GM21367 (cell line): ENCODE data around the gene RHOG.
"Not testable (repeated sequence)": the region's sequence is repeated elsewhere in the genome, so short reads cannot be mapped to it uniquely, and the experiment has no call there.

Experiments
- ATAC-seq: cut with Tn5 transposase; IDR thresholded peaks from one replicate; pipeline ENCODE4 v1.9.1; 2021; ENCODE audit not compliant: unreplicated experiment

Gene RHOG

GRCh38 chr11:3840870-3841425 lies at the start of gene RHOG:
RHOG (minus strand) TSS chr11:3840959; CDS start chr11:3828138, 12,821 bp downstream.
- peak; percentile 23 for ATAC-seq

- ATAC-seq: no peak
These were observed 49.3 kb upstream of the RHOG start for GRCh38 chr11:3890014-3890413.

- no peak for ATAC-seq
These were observed 48.1 kb upstream of the RHOG start for GRCh38 chr11:3888876-3889275.

GRCh38 chr11:3886985-3887384 lies 46.2 kb upstream of the RHOG start:
- ATAC-seq: no peak

- ATAC-seq: no peak
These were observed 45.1 kb upstream of the RHOG start for GRCh38 chr11:3885855-3886254.

- ATAC-seq: no peak
These were observed 41.9 kb upstream of the RHOG start for GRCh38 chr11:3882655-3883054.

- ATAC-seq: no peak
These were observed 40.0 kb upstream of the RHOG start for GRCh38 chr11:3880724-3881123.

- ATAC-seq: no peak
These were observed 39.3 kb upstream of the RHOG start for GRCh38 chr11:3879967-3880542.

GRCh38 chr11:3879216-3879966 lies 38.6 kb upstream of the RHOG start:
- no peak for ATAC-seq

GRCh38 chr11:3878258-3878584 lies 37.5 kb upstream of the RHOG start:
- no peak for ATAC-seq

- no peak for ATAC-seq
These were observed 36.9 kb upstream of the RHOG start for GRCh38 chr11:3877364-3878257.

GRCh38 chr11:3876613-3877012 lies 35.9 kb upstream of the RHOG start:
- ATAC-seq: no peak

- ATAC-seq: no peak
These were observed 33.1 kb upstream of the RHOG start for GRCh38 chr11:3873712-3874349.

GRCh38 chr11:3867209-3868091 lies 26.7 kb upstream of the RHOG start:
- peak; percentile 47 for ATAC-seq

GRCh38 chr11:3866836-3867208 lies 26.1 kb upstream of the RHOG start:
- ATAC-seq: no peak

GRCh38 chr11:3866206-3866605 lies 25.4 kb upstream of the RHOG start:
- ATAC-seq: no peak

- ATAC-seq: no peak
These were observed 24.8 kb upstream of the RHOG start for GRCh38 chr11:3865388-3866193.

- no peak for ATAC-seq
These were observed 20.9 kb upstream of the RHOG start for GRCh38 chr11:3861683-3862082.

GRCh38 chr11:3860898-3861393 lies 20.2 kb upstream of the RHOG start:
- not testable (repeated sequence) for ATAC-seq
